ENCODE data around the gene DISC1.
A peak's percentile ranks its signal among the peaks of the same experiment; 100 is the strongest.

The DISC1 gene

GRCh38 chr1:232057217-232057895 is 430.8 kb downstream of the DISC1 start:
- peak in 3 of 14 donors; percentile 2 to 90 (median 3) for DNase-seq

GRCh38 chr1:232057896-232058274 is 431.3 kb downstream of the DISC1 start:
- no peak for DNase-seq

GRCh38 chr1:232059726-232060374 is 433.3 kb downstream of the DISC1 start:
- peak in 2 of 14 donors; percentile 20 to 92 for DNase-seq

- no peak for DNase-seq
Measured at GRCh38 chr1:232062967-232063366, 436.4 kb downstream of the DISC1 start.

- no peak for DNase-seq
Measured at GRCh38 chr1:232066521-232066920, 439.9 kb downstream of the DISC1 start.

- DNase-seq, result no peak
Measured at GRCh38 chr1:232074265-232074664, 447.7 kb downstream of the DISC1 start.

GRCh38 chr1:232077809-232078208 is 451.2 kb downstream of the DISC1 start:
- no peak for DNase-seq

- no peak for DNase-seq
Measured at GRCh38 chr1:232084584-232085223, 458.1 kb downstream of the DISC1 start.

- no peak for DNase-seq
Measured at GRCh38 chr1:232090816-232091215, 464.2 kb downstream of the DISC1 start.

Data from C1 segment of cervical spinal cord (tissue), 14 donors.